ENCODE results near the gene SUPT4H1. TPM values are rescaled to one million over a fixed set of nuclear protein-coding genes. Genes with fewer than 3 reads are reported as not detected.
A peak's percentile ranks its signal among the peaks of the same experiment; 100 is the strongest.

SUPT4H1 gene
- total and polyA plus RNA-seq, 9 of the 15 experiments (the other 6 are each of a cell fraction or from before 2014, with no cell fraction given): 62.1 to 320 (median 117) TPM

GRCh38 chr17:58329810-58330537, 22.0 kb downstream of the SUPT4H1 start (continued):
- TF ChIP-seq ZFP91 (CRISPR knock-in tag; IDR thresholded peaks at IDR 0.05): peak; percentile 73; the same call in 1 of the 2 replicates
- TF ChIP-seq KDM5B (IDR thresholded peaks at IDR 0.05; ENCODE audit: insufficient replicate concordance, low read depth, low read length): peak; percentile 87
- TF ChIP-seq KDM1A (IDR thresholded peaks at IDR 0.05): peak; percentile 26 to 43; a peak in 2 of 4 replicates
- TF ChIP-seq SIX5 (IDR thresholded peaks at IDR 0.05; ENCODE audit: borderline replicate concordance in 1 of 2, insufficient read depth in 1 of 2, low read depth in 1 of 2, low read length in 2 of 2): no peak
- peak; percentile 85 for TF ChIP-seq THRB (CRISPR knock-in tag; conservative IDR thresholded peaks at IDR 0.05)
- TF ChIP-seq ZNF274 (IDR thresholded peaks at IDR 0.05; ENCODE audit: borderline replicate concordance, low read depth, low read length): peak; percentile 61; the same call in 1 of the 2 replicates
- TF ChIP-seq MAFK (IDR thresholded peaks at IDR 0.05; ENCODE audit: low read length): peak; percentile 1; the same call in 1 of the 2 replicates
- TF ChIP-seq ZBTB12 (CRISPR knock-in tag; IDR thresholded peaks at IDR 0.05): no peak
- TF ChIP-seq NONO (IDR thresholded peaks at IDR 0.05; ENCODE audit: low read depth in 2 of 2, low read length in 1 of 2): peak in 1 of 2 experiments; percentile 81; a peak in 2 of 4 replicates
- 0 out of 2 replicates have a peak, but pooled peaks have one; percentile 10 for TF ChIP-seq DPF2 (IDR thresholded peaks at IDR 0.05)
- TF ChIP-seq SP1 (CRISPR knock-in tag; IDR thresholded peaks at IDR 0.05): no peak; the same call in none of the 2 replicates
- peak; percentile 6 for TF ChIP-seq CREB1 (IDR thresholded peaks at IDR 0.05)
- TF ChIP-seq CREB1 (CRISPR knock-in tag; IDR thresholded peaks at IDR 0.05): no peak; the same call in 1 of the 2 replicates
- TF ChIP-seq KHSRP (IDR thresholded peaks at IDR 0.05): peak; percentile 70
- peak; percentile 21; the same call in 1 of the 2 replicates for TF ChIP-seq ZNF395 (CRISPR knock-in tag; IDR thresholded peaks at IDR 0.05)
- peak; percentile 95 for TF ChIP-seq POLR2AphosphoS5 (IDR thresholded peaks at IDR 0.05; ENCODE audit: control insufficient read depth, insufficient read depth, low read depth, low read length)
- peak; percentile 40 for TF ChIP-seq BACH1 (tag; IDR thresholded peaks at IDR 0.05)
- TF ChIP-seq MBD2 (IDR thresholded peaks at IDR 0.05; ENCODE audit: borderline replicate concordance, low read depth): peak; percentile 15; the same call in 1 of the 2 replicates
- TF ChIP-seq ELK3 (CRISPR knock-in tag; IDR thresholded peaks at IDR 0.05): 0 out of 2 replicates have a peak, but pooled peaks have one; percentile 19
